HG03280 (cell line): Measurements from ENCODE around the gene NRN1L.

Source experiments
- ATAC-seq: cut with Tn5 transposase; IDR thresholded peaks from one replicate; pipeline ENCODE4 v1.9.1; 2021; ENCODE audit warnings: mild to moderate bottlenecking, moderate library complexity; ENCODE audit not compliant: unreplicated experiment

Gene NRN1L

DNA sequence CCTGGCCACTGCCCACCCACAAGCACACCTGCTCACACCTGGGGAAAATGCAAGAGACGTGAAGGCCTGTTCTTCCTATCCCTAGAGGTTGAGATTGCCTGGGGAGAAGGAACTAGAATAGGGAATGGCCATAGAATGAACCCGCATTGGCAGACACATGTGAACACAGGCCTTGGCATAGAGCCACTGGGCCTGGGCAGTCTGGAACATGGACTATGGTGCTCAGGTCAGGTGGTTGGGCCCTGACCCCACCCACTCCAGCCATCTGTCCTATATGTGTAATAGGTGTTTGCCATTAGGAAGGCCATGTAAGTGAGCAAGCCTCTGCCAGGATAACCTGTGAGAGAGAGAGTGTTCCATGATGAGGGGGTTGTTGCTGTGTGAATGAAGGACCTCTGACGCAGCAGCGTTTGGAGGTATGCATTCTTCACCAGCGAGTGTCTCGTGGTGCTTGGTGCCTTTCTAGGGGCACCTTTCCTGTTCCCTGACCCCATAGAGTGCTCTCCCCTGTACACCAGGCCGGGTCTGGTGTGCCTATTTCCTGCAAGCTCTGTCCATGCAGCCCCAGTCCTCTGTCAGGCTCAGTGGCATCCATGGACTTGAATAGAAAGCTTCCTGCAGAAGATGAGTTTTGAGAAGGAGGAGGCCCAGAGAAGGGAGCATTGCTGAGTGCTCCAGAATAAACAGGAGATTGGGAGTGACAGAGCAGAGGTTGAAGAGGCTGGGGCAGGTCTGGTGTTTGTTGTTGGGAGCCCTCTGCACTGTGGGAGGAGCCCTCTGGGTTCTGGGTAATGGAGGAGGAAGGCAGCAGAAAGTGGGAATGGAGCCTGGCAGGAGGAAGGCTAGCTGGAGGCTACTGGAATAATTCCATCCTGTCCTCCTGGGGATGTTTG lies 31.4 kb downstream of the NRN1L start:
- ATAC-seq = no peak

GRCh38 chr16:67917140-67917851 lies 32.6 kb downstream of the NRN1L start:
- ATAC-seq = no peak

DNA sequence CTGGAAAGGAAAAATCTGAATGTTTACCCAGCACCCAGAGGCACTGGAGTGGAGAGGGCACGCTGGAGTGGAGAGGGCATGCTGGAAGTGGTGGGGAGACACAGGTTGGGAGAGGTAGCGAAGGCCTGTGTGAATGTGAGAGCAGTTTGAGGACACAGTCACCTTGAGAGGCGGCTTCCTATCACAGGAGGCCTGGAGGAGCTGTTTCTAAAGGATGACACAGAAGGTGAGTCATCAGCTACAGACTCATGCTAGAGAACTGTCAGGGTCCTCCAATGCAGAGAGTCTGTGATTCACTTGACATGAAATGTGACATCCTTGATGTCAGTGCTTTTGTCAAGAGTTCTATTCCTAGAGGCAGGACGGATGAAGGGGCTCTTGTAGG lies 33.2 kb downstream of the NRN1L start:
- ATAC-seq = no peak

DNA sequence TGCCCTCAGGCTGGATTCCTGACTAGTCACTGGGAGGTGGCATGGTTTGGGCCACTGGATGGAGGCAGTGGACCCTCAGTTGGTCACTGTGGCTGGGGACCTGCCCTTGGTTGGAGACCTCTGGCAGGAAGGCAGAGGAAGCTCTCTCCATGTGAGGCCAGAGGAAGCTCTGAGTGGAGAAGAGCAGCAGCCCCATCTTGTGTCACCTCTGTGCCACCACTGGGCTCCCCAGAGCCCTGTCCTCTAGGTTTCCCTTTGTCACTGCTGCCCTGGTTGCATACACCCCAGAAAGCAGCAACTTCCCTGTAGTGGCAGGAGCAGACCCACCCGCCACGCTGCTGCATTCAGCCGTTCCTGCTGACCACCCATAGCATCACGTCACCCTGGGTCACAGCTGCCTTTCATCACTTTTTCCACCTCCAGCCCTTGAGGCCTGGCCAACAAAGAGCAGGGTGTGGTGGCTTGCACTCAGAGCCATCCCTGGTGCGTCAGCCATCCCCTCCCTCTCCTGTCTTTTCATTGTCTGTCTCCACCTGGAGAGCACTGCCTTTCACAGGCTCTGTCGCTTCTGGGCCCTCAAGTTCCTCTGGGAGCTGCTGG lies 35.0 kb downstream of the NRN1L start:
- ATAC-seq = no peak

DNA sequence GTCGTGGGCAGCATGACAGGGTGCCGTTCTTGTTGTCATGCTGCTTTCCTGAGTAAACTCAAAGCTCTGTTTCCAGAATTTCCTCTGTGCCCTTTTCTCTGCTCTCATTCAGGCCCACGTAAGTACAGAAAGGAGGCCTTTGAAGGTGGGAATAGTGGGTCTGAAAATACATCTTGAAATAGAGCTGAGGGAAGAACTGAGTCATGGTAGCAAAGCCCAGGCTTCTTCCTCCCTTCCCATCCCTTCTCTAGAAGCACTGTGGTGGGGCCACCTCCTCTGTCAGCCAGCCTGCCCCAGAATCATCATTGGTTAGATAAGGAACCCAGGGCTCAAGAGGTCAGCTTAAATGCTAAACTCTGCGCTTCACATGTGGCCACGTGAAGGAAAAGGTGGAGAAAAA lies 37.5 kb downstream of the NRN1L start:
- ATAC-seq = no peak

DNA sequence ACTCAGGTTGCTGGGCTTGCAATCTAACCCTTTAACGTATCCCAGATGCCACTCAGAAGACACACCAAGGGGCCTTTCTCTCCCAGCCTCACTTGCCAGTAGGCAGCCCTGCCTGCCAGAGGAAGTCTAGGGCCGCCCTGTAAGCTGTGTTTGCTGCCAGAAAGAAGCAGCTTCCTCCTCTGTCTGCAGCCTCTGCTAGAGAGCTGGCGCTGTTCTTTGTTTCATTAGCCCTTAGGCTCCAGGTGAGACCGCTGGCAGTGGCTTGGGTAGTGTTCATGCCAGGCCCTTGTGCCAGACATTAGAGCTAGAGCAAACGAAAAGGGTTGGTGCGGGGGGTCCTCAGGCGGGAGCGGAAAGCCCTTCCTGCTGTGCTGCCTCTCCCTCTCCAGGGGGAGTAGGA lies 38.1 kb downstream of the NRN1L start:
- no peak for ATAC-seq

GRCh38 chr16:67923414-67924116 lies 38.9 kb downstream of the NRN1L start:
- ATAC-seq = no peak

GRCh38 chr16:67924140-67924906 lies 39.6 kb downstream of the NRN1L start:
- no peak for ATAC-seq

DNA sequence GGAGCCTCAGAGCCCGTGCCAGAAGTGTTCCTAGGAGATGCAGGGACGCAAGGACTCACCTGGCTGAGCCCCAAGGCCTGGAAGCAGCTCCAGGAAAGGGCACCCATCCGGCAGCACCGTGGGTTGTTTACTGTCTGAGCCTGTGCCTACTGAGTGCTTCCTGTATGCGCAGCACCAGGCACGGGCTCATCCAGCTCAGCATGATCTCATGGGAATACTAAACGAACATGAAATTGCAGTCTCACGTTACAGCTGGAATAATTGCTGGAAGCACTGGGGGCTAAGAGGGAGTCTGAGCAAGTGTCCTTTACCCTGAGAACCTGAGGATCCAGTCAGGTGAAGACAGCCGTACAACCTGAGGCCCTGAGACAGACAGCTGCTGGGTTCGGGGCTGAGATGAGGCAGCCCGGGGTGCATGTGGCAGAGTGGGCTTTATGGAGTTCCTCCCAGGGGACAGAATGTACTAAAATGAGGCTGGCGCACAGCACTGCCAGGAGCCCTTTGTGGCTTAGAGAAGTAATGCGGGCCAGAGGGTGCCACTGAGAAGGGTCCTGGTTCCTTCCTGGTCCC lies 41.6 kb downstream of the NRN1L start:
- no peak for ATAC-seq

GRCh38 chr16:67927131-67927941 lies 42.7 kb downstream of the NRN1L start:
- ATAC-seq = no peak

- no peak for ATAC-seq
These were observed 43.5 kb downstream of the NRN1L start for GRCh38 chr16:67928147-67928546.

- no peak for ATAC-seq
These were observed 44.1 kb downstream of the NRN1L start for GRCh38 chr16:67928561-67929364.

- no peak for ATAC-seq
These were observed 45.5 kb downstream of the NRN1L start for GRCh38 chr16:67930191-67930590.

DNA sequence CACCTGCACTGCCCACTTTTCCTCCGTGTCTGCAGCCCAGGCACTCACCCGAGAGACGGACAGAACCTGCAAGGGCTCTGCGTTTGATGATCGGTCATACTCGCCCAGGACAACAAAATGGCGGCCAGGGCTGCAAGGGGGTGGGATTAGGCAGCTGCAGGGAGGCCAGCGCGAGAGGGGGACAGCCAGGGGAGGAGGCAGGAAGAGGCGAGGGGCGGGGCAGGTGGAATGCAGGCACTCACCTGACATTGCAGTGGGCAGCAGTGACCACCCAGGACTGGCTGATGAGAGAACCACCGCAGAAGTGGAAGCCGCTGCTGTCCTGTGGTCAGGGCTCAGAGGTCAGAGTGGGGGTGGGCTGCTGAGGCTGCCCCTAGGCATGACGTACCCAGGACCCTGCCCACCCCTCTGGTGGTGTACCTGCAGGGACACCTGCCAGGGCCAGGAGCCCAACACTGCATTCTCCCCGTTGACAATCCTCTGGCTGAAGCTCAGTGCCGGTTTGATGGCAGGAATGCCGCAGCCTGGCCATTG lies 46.1 kb downstream of the NRN1L start:
- ATAC-seq = no peak

- ATAC-seq = no peak
These were observed 47.2 kb downstream of the NRN1L start, which contains the start of gene CTRL for GRCh38 chr16:67931712-67932461. TSS of gene CTRL (minus strand) at chr16:67931862. CDS start at chr16:67931852, 10 bp downstream.

- no peak for ATAC-seq
These were observed 47.8 kb downstream of the NRN1L start for GRCh38 chr16:67932462-67932840.

DNA sequence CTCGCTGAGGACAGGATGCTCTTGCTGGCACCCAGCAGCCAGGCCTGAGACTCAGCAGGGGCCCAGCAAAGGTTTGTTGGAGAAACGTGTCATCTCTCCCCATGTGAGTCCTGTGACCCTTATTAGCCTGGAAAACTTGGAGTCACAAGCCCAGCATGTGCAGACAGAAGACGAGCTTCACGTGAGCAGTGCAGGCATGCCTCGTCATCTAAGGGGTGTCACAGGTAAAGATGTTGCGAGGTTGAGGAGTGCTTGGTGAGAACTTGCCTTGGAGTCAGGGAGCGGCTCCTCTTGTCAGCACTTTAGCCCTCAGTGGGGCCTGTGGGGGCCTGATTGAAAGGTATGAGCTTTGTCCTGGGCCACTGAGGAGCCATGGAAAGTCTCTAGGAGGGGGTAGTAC lies 49.1 kb downstream of the NRN1L start:
- ATAC-seq = no peak
